Measurements from ENCODE around the gene NOP53. TPM values are rescaled to one million over a fixed set of nuclear protein-coding genes. Genes with fewer than 3 reads are reported as not detected.

Gene NOP53
- total and polyA plus RNA-seq, 2 of the 4 experiments (the other 2 are of a cell fraction), result 59.5 to 83.2 TPM

- Histone ChIP-seq H2BK15ac (ENCODE audit: low read depth, low read length) (no peak overlapping the region), H2BK20ac (ENCODE audit: low read depth, low read length) (no peak overlapping the region), H2AK5ac (ENCODE audit: low read depth, low read length) (no peak overlapping the region), H2AK9ac (replicated peaks; ENCODE audit: low read depth, low read length, poor library complexity) (no peak overlapping the region), H3K27ac (ENCODE audit: insufficient read depth, low read length) (no peak overlapping the region), H3K56ac (ENCODE audit: extremely low read depth, insufficient read depth, low read length) (no peak overlapping the region), H2BK5ac (ENCODE audit: low read depth, low read length, poor library complexity, severe bottlenecking) (no peak overlapping the region), H3K4me1 (ENCODE audit: control insufficient read depth, insufficient read depth, low read length) (peaks cover 2% of the 10 kb centered on the region; the same call in 1 of the 2 replicates), H3K14ac (replicated peaks; ENCODE audit: low read depth, low read length) (no peak overlapping the region; the same call in 1 of the 2 replicates), H3K9me1 (ENCODE audit: insufficient read depth, low read length) (peaks cover 14% of the 10 kb centered on the region), H3K4me3 (ENCODE audit: insufficient read depth, low read depth, low read length) (no peak overlapping the region), H3K36me3 (ENCODE audit: control insufficient read depth, insufficient read depth, low read length) (peaks cover 35% of the 10 kb centered on the region), H3K79me1 (ENCODE audit: low read depth in 1 of 2, low read length in 2 of 2) (peaks cover 26 to 44% of the 10 kb centered on the region in 2 experiments), H3K18ac (ENCODE audit: low read depth, low read length) (no peak overlapping the region), H4K20me1 (ENCODE audit: insufficient read depth, low read length) (peaks cover 30% of the 10 kb centered on the region; the same call in 1 of the 2 replicates), H3K9me3 (ENCODE audit: control insufficient read depth, insufficient read depth, low read length) (no peaks in the 10 kb centered on the region), H4K8ac (ENCODE audit: low read depth in 2 of 2, low read length in 2 of 2) (no peak overlapping the region), H3K27me3 (ENCODE audit: control insufficient read depth, insufficient read depth, low read length) (no peaks in the 10 kb centered on the region), H2AFZ (replicated peaks; ENCODE audit: low read length, poor library complexity) (no peak overlapping the region), H3K4me2 (ENCODE audit: low read depth, low read length) (peak overlapping the region; percentile 100; the same call in 1 of the 2 replicates), H3K23ac (ENCODE audit: low read depth, low read length) (no peak overlapping the region), H4K91ac (ENCODE audit: insufficient read depth, low read depth, low read length) (no peak overlapping the region), H2BK120ac (ENCODE audit: low read depth, low read length) (no peak overlapping the region), H3K9ac (ENCODE audit: low read depth, low read length) (no peak overlapping the region), H4K5ac (ENCODE audit: low read depth, low read length) (no peak overlapping the region), H3K4ac (ENCODE audit: low read depth, low read length) (no peak overlapping the region)
- dilution Hi-C loops (cut with HindIII; ENCODE audit: low sequenced_read_pairs, unreplicated experiment) (no loop called here), intact Hi-C loops (cut with micrococcal nuclease) (no loop called here), in situ Hi-C loops (cut with MboI; ENCODE audit: low sequenced_read_pairs) (loop anchor here (10.0 kb wide), 1 partner anchor 345 kb away; no protein-coding TSS in a partner anchor)
- BruUV-seq (replicated peaks), result no TSS peak
- ChIA-PET CTCF (interaction anchor here (0.6 kb wide), 1 partner anchor 68 kb away, joined by 5 read pairs; no protein-coding TSS in a partner anchor), POLR2A (ENCODE audit: unreplicated experiment) (no interaction called here)
- DNase-seq, result no peak
- TF ChIP-seq NFE2L2 (IDR thresholded peaks at IDR 0.05; ENCODE audit: low read depth, low read length) (no peak), RFX5 (IDR thresholded peaks at IDR 0.05; ENCODE audit: low read depth, low read length) (no peak), BHLHE40 (IDR thresholded peaks at IDR 0.05; ENCODE audit: low read depth, low read length) (no peak), MAZ (IDR thresholded peaks at IDR 0.05; ENCODE audit: borderline replicate concordance, low read depth, low read length) (no peak), MAFK (IDR thresholded peaks at IDR 0.05; ENCODE audit: low read depth, low read length) (no peak), CTCF (conservative IDR thresholded peaks at IDR 0.05; ENCODE audit: low read depth, low read length) (no peak), CEBPB (IDR thresholded peaks at IDR 0.05; ENCODE audit: low read depth, low read length) (no peak), RCOR1 (IDR thresholded peaks at IDR 0.05; ENCODE audit: insufficient replicate concordance, low read length) (no peak), ELK1 (IDR thresholded peaks at IDR 0.05; ENCODE audit: borderline replicate concordance, low read depth, low read length) (no peak), POLR2A (IDR thresholded peaks at IDR 0.05; ENCODE audit: low read depth, low read length) (no peak), MXI1 (IDR thresholded peaks at IDR 0.05; ENCODE audit: borderline replicate concordance, low read depth, low read length) (no peak), RAD21 (IDR thresholded peaks at IDR 0.05; ENCODE audit: low read length) (no peak), USF2 (IDR thresholded peaks at IDR 0.05; ENCODE audit: low read depth, low read length) (no peak), CHD1 (IDR thresholded peaks at IDR 0.05; ENCODE audit: low read depth, low read length) (no peak), FOS (IDR thresholded peaks at IDR 0.05; ENCODE audit: low read depth, low read length) (no peak), SMC3 (IDR thresholded peaks at IDR 0.05; ENCODE audit: low read depth, low read length) (no peak)
- WGBS, 2 experiments (ENCODE audit: extremely low coverage in 2 of 2, insufficient read length in 1 of 2), result 93% methylated on average over 2 of the region's 9 CpGs; no CpG with 5 or more reads in 1 of the 2 experiments
- ATAC-seq (ENCODE audit: low read depth), result no peak
Measured at GRCh38 chr19:47780215-47780551, 34.8 kb downstream of the NOP53 start.

Data from IMR-90 (cell line).